Tibial nerve (tissue), 4 donors: Measurements from ENCODE around the gene SHISA6. TPM values are rescaled to one million over a fixed set of nuclear protein-coding genes. Genes with fewer than 3 reads are reported as not detected.

Experiments used
- DNase-seq, 2 donors: peaks; one replicate each; pipeline ENCODE4 v3.0.0-alpha.2; 2019; ENCODE audit warnings: low spot score in 2 of 2
- H3K27ac ChIP-seq, 4 donors: fragments of 200-600 bp; sonication (generic) in 3 of 4; one replicate each; pipeline ENCODE4 v1.5.1; 2017 to 2019; ENCODE audit warnings: mild to moderate bottlenecking in 1 of 4
- H3K27me3 ChIP-seq, 2 donors: fragments of 200-600 bp; sonication (generic) in 1 of 2; one replicate each; pipeline versions ENCODE4 v1.5.1 to v1.6.0; 2017 to 2019
- H3K36me3 ChIP-seq, 3 donors: fragments of 200-600 bp; sonication (generic); one replicate each; pipeline ENCODE4 v1.5.1; 2018 to 2019
- H3K4me1 ChIP-seq, 4 donors: fragments of 200-600 bp; sonication (generic) in 3 of 4; one replicate each; pipeline ENCODE4 v1.5.1; 2017 to 2019
- H3K4me3 ChIP-seq, 4 donors: fragments of 200-600 bp; sonication (generic) in 3 of 4; one replicate each; pipeline ENCODE4 v1.5.1; 2017 to 2019; ENCODE audit warnings: mild to moderate bottlenecking in 1 of 4, moderate library complexity in 1 of 4
- H3K9me3 ChIP-seq, 4 donors: fragments of 200-600 bp; sonication (generic) in 3 of 4; one replicate each; pipeline ENCODE4 v1.5.1; 2017 to 2019
- EP300 ChIP-seq, 2 donors: sonication (generic); formaldehyde crosslinking; IDR thresholded peaks; one replicate each; pipeline ENCODE4 v1.6.1; 2017; ENCODE audit warnings: antibody characterized with exemption in 2 of 2, mild to moderate bottlenecking in 1 of 2
- POLR2A ChIP-seq, 2 donors: fragments of 450-650 bp; IDR thresholded peaks; one replicate each; pipeline ENCODE4 v1.6.1; 2017; ENCODE audit warnings: antibody characterized with exemption in 2 of 2, mild to moderate bottlenecking in 2 of 2, moderate library complexity in 2 of 2
- WGBS, 2 donors: methylation state at CpG; one replicate each; pipeline ENCODE4 v1.1.5; 2018; 5-methylcytosine and 5-hydroxymethylcytosine counted together
- total RNA-seq, 4 donors: library from RNA; depleted of rRNA; stranded (reverse); fragments of >200 nt; gene quantifications; one replicate each; pipeline ENCODE4 v1.1.0, GENCODE V29; 2016
- TF ChIP-seq, protein P1 (sequence below), 5 experiments: fragments of 200-600 bp in 3 of 5; fragments of 450-650 bp in 2 of 5; sonication (generic) in 3 of 5; IDR thresholded peaks; one replicate each; pipeline ENCODE4 v1.5.1; 2016 to 2019; ENCODE audit warnings: antibody characterized with exemption in 5 of 5, mild to moderate bottlenecking in 3 of 5, moderate library complexity in 2 of 5

The SHISA6 gene
- total RNA-seq, 4 donors from 2014 or later: 10.8 to 28.0 (median 21.9) TPM

DNA sequence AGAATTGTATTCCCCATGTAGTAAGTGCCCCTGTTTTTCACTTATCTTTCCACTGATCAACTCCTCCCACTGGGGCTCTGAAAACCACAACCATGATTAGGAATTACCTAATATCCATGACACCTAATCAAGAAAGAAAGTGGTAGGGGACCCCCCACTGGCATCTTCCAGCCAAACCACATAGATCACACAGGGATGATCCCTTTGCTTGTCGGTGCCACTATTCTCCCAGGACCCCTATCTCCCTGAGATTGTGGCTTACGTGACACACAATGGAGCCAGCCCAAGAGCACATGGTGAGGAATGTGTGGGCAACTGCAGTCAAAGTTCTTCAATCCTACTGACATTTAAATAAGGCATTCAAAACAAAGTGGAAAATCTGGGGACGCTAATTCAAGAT lies 339.7 kb downstream of the SHISA6 start:
- Histone ChIP-seq H3K4me1 (no peaks in the 10 kb centered on the region), H3K36me3 (no peaks in the 10 kb centered on the region), H3K4me3 (no peak overlapping the region), H3K27me3 (no peaks in the 10 kb centered on the region), H3K27ac (no peak overlapping the region), H3K9me3 (no peaks in the 10 kb centered on the region)
- 83 to 87% methylated on average over 3 of the region's 3 CpGs for whole genome bisulfite sequencing, 2 donors
- no peak for DNase-seq
- TF ChIP-seq EP300 (IDR thresholded peaks at IDR 0.05) (no peak), POLR2A (IDR thresholded peaks at IDR 0.05) (no peak)
- TF ChIP-seq, protein P1, sequence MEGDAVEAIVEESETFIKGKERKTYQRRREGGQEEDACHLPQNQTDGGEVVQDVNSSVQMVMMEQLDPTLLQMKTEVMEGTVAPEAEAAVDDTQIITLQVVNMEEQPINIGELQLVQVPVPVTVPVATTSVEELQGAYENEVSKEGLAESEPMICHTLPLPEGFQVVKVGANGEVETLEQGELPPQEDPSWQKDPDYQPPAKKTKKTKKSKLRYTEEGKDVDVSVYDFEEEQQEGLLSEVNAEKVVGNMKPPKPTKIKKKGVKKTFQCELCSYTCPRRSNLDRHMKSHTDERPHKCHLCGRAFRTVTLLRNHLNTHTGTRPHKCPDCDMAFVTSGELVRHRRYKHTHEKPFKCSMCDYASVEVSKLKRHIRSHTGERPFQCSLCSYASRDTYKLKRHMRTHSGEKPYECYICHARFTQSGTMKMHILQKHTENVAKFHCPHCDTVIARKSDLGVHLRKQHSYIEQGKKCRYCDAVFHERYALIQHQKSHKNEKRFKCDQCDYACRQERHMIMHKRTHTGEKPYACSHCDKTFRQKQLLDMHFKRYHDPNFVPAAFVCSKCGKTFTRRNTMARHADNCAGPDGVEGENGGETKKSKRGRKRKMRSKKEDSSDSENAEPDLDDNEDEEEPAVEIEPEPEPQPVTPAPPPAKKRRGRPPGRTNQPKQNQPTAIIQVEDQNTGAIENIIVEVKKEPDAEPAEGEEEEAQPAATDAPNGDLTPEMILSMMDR (IDR thresholded peaks at IDR 0.05): no peak

DNA sequence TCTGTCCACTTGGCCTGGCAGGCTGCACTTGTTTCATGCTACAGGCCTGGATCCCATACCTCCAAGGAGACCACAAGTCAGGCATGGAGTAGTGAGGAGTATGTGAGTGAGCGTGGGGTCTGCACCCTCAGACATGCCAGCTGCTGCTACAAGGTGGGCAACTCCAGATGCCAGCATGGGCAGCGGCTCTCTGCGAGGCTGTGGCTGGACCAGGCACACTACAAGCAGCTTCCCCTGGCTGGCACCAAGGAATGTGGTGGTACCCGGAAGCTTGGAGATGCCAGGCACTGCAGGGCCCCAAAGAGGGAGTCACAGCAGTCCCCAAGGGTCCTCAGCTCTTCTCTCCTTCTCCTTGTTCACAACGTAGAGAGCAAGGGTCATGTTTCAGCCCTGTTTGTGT lies 341.2 kb downstream of the SHISA6 start:
- H3K27me3 ChIP-seq: no peaks in the 10 kb centered on the region
- H3K4me1 ChIP-seq: no peaks in the 10 kb centered on the region
- no peaks in the 10 kb centered on the region for H3K9me3 ChIP-seq
- no peak for TF ChIP-seq EP300 (IDR thresholded peaks at IDR 0.05)
- TF ChIP-seq, protein P1 (IDR thresholded peaks at IDR 0.05): no peak
- no peak for TF ChIP-seq POLR2A (IDR thresholded peaks at IDR 0.05)
- DNase-seq: no peak
- no peak overlapping the region for H3K4me3 ChIP-seq
- no peak overlapping the region for H3K27ac ChIP-seq
- H3K36me3 ChIP-seq: no peaks in the 10 kb centered on the region
- 78 to 82% methylated on average over 5 of the region's 5 CpGs for WGBS, 2 donors

DNA sequence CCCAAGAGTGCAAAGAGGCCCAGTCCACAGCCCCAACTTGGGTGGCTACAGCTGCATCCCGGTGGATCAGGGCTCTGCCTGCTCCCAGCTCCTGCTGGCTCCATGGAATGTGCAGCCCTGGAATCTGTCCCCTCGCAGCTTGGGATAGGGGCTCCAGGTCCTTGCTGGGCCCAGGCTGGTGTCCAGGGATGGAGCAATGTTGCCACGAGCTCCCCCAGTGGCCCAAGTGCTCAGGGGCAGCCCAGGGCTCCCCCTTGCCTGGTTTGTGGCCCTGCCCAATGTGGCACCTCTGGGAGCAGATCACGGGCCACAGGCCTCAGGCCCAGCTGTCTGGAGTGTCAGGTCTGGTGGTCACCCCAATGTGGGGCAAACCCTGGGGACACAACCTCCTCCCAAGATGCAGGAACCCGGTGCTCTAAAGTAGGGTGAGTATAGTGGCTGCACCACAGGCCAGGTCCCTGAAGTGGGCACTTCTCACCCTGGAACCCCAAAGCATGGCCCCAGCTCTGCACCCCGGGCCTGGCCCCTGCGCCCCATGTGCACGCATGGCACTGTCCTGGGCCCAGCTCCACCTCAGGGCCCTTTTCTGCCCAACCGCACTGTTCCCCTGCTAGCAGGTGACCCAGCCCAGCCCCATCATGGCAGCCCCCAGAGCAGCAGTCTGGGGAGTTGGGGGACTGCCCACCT lies 342.4 kb downstream of the SHISA6 start:
- H3K9me3 ChIP-seq: no peaks in the 10 kb centered on the region
- WGBS, 2 donors: 82 to 95% methylated on average over 7 to 8 of the region's 9 CpGs
- no peaks in the 10 kb centered on the region for H3K4me1 ChIP-seq
- H3K27ac ChIP-seq: no peak overlapping the region
- no peaks in the 10 kb centered on the region for H3K36me3 ChIP-seq
- no peak overlapping the region for H3K4me3 ChIP-seq
- TF ChIP-seq EP300 (IDR thresholded peaks at IDR 0.05) (no peak), POLR2A (IDR thresholded peaks at IDR 0.05) (no peak)
- TF ChIP-seq, protein P1 (IDR thresholded peaks at IDR 0.05): no peak
- DNase-seq: no peak
- no peaks in the 10 kb centered on the region for H3K27me3 ChIP-seq

DNA sequence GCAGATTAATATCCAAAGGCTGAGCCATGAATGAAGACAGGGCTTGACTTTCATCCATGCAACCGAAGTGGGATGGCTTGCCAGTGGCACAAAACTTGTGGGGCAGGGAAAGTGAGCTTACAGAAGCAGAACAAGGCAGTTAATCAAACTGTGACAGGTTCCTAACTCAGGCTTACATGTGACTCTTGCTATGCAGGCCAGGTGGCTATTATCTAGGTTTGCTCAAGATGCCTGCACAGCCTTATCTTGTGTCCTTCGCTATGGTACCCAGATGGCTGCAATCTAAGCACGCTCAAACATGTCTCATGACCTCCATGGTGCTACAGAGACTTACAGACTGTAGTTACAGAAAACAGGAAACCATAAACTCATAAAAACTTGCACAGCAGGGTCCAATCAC lies 348.7 kb downstream of the SHISA6 start:
- H3K4me1 ChIP-seq: no peaks in the 10 kb centered on the region
- H3K36me3 ChIP-seq: no peaks in the 10 kb centered on the region
- 75 to 78% methylated on average over 3 of the region's 3 CpGs for WGBS, 2 donors
- no peak overlapping the region for H3K27ac ChIP-seq
- peaks cover 0 to 7% (median 0%) of the 10 kb centered on the region in 4 donors for H3K9me3 ChIP-seq
- no peaks in the 10 kb centered on the region for H3K27me3 ChIP-seq
- no peak for DNase-seq
- no peak for TF ChIP-seq POLR2A (IDR thresholded peaks at IDR 0.05)
- TF ChIP-seq, protein P1 (IDR thresholded peaks at IDR 0.05): no peak
- no peak for TF ChIP-seq EP300 (IDR thresholded peaks at IDR 0.05)
- H3K4me3 ChIP-seq: no peak overlapping the region

DNA sequence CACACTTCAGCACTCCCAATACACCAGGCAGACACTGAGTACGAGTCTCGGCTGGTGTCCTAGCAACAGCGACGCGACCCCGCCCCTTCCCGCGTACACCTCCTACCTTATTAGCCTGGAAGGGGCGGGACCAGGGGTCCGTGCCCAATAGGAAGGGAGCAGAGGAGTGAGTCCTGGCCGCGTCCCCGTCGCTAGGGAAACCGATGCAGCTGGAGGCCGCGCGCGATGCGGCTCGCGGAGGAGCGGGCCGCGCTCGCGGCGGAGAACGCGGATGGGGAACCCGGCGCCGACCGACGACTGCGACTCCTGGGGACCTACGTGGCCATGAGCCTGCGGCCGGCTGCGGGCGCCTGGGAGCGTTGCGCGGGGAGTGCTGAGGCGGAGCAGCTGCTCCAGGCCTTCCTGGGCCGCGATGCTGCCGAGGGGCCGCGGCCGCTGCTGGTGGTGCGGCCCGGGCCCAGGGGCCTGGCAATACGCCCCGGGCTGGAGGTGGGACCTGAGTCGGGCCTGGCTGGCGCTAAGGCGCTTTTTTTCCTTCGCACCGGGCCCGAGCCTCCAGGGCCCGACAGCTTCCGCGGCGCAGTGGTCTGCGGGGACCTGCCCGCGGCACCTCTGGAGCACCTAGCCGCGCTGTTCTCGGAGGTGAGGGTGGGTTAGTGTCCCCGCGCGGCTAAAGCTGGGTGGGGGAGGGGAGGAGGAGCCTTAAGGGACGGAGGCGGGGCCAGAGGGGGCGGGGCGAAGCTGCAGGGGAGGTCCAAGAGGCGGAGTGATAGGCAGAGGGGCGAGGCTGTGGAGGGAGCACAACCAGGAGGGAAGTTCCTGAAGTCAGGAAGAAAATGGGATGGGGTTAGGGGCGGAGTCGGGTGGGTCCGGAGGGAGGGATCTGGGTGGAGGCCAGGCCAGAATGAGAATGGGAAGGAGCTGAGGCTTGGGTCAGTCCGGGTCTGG lies 357.5 kb downstream of the SHISA6 start, which contains the start of gene DNAH9:
Gene DNAH9 (plus strand): TSS at position 197 of the 948 bp plus-strand sequence. CDS start 29 bp downstream, at position 226.
- 2% methylated on average over 40 to 75 of the region's 84 CpGs for WGBS, 2 donors
- TF ChIP-seq POLR2A (IDR thresholded peaks at IDR 0.05) (peak in 1 of 2 donors; percentile 28), EP300 (IDR thresholded peaks at IDR 0.05) (peak in 1 of 2 donors; percentile 43)
- TF ChIP-seq, protein P1 (IDR thresholded peaks at IDR 0.05): peak in 1 of 5 experiments; percentile 14
- Histone ChIP-seq H3K36me3 (no peaks in the 10 kb centered on the region), H3K27ac (peak within 1 kb of the TSS; percentile 26 to 81 (median 69)), H3K4me3 (peak within 1 kb of the TSS; percentile 34 to 76 (median 60)), H3K9me3 (no peaks in the 10 kb centered on the region), H3K4me1 (peaks cover 0 to 20% (median 6%) of the 10 kb centered on the region in 4 donors), H3K27me3 (peaks cover 0 to 6% of the 10 kb centered on the region in 2 donors)
- DNase-seq: peak; percentile 95
